ENCODE measurements around the gene CERS6. TPM values are rescaled to one million over a fixed set of nuclear protein-coding genes. Genes with fewer than 3 reads are reported as not detected.
"Not testable (repeated sequence)": the region's sequence is repeated elsewhere in the genome, so short reads cannot be mapped to it uniquely, and the experiment has no call there.

CERS6 gene
- total RNA-seq, 3 donors from 2014 or later = 36.4 to 46.4 (median 44.8) TPM

DNA sequence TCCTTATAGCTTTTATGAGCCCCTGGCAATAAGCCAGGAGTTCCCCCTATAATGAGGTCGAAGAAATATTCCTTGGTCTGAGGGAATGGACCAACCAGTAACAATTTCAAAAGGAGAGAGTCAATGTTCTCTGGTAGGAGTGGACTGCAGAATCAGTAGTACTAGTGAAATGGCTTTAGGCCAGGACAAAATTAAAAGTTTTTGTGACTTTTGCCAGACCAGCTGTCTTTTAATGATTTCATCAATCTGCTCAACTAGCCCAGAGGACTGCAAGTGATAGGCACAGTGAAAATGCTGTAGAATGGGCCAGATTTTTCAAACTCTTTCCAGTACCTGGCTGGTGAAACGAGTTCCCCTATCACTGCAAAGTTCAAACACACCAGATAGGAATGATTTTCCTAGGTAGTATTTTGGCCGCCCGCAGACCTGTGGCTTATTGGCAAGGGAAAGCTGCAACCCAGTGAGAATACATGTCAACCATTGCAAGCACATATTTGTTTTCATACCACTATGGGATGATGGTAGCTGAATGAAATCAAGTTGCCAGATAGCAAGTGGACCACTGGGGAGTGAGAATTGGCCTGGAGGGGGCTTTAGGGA lies 45.5 kb downstream of the CERS6 start:
- H3K9me3 ChIP-seq = no peaks in the 10 kb centered on the region
- no peaks in the 10 kb centered on the region for H3K4me1 ChIP-seq
- H3K4me3 ChIP-seq = no peak overlapping the region
- H3K27me3 ChIP-seq = no peaks in the 10 kb centered on the region
- TF ChIP-seq POLR2A (IDR thresholded peaks at IDR 0.05) (no peak), POLR2AphosphoS5 (IDR thresholded peaks at IDR 0.05) (no peak)
- TF ChIP-seq, protein P1, sequence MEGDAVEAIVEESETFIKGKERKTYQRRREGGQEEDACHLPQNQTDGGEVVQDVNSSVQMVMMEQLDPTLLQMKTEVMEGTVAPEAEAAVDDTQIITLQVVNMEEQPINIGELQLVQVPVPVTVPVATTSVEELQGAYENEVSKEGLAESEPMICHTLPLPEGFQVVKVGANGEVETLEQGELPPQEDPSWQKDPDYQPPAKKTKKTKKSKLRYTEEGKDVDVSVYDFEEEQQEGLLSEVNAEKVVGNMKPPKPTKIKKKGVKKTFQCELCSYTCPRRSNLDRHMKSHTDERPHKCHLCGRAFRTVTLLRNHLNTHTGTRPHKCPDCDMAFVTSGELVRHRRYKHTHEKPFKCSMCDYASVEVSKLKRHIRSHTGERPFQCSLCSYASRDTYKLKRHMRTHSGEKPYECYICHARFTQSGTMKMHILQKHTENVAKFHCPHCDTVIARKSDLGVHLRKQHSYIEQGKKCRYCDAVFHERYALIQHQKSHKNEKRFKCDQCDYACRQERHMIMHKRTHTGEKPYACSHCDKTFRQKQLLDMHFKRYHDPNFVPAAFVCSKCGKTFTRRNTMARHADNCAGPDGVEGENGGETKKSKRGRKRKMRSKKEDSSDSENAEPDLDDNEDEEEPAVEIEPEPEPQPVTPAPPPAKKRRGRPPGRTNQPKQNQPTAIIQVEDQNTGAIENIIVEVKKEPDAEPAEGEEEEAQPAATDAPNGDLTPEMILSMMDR (IDR thresholded peaks at IDR 0.05) = no peak
- no peak for DNase-seq (ENCODE audit: low spot score in 2 of 2)
- intact Hi-C loops (cut with DNase I; ENCODE audit: low total_unique reads) = no loop called here
- H3K36me3 ChIP-seq = no peaks in the 10 kb centered on the region
- no peak overlapping the region for H3K27ac ChIP-seq

DNA sequence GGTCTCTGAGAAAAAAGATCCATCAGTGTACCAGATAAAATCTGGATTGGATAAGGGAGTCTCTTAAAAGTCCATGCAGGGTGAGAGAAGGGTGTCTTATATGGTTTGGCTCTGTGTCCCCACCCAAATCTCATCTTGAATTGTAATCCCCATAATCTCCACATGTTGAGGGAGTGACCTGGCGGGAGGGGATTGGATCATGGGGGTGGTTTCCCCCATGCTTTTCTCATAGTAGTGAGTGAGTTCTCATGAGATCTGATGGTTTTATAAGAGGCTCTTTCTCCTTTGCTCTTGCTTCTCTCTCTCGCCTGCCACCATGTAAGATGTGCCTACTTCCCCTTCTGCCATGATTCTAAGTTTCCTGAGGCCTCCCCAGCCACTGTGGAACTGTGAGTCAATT lies 46.8 kb downstream of the CERS6 start:
- H3K36me3 ChIP-seq; H3K27ac ChIP-seq; H3K4me3 ChIP-seq; DNase-seq (ENCODE audit: low spot score in 2 of 2); H3K4me1 ChIP-seq; intact Hi-C loops (cut with DNase I; ENCODE audit: low total_unique reads); H3K27me3 ChIP-seq; H3K9me3 ChIP-seq: not testable (repeated sequence)

DNA sequence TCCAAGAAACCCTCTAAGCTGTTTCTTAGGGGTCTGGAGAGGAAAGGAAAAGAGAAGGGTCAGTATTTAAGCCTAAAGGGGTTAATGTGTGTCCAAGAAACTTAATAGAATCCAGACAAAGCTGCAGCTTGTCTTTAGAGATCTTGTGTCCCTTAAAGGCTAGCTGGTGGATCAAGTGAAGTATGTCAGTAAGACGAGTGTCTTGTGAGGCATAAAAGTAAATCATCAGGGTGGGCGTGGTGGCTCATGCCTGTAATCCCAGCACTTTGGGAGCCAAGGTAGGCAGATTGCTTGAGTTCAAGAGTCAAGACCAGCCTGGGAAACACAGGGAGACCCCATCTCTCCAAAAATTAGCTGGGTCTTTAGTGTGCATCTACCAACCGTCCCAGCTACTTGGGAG lies 47.8 kb downstream of the CERS6 start:
- H3K4me3 ChIP-seq = no peak overlapping the region
- DNase-seq (ENCODE audit: low spot score in 2 of 2) = no peak
- H3K4me1 ChIP-seq = no peaks in the 10 kb centered on the region
- no peaks in the 10 kb centered on the region for H3K9me3 ChIP-seq
- no peaks in the 10 kb centered on the region for H3K36me3 ChIP-seq
- no peaks in the 10 kb centered on the region for H3K27me3 ChIP-seq
- H3K27ac ChIP-seq = no peak overlapping the region
- no peak for TF ChIP-seq POLR2A (IDR thresholded peaks at IDR 0.05)
- TF ChIP-seq POLR2AphosphoS5 (IDR thresholded peaks at IDR 0.05) = no peak
- TF ChIP-seq, protein P1 (IDR thresholded peaks at IDR 0.05) = no peak
- intact Hi-C loops (cut with DNase I; ENCODE audit: low total_unique reads) = no loop called here

DNA sequence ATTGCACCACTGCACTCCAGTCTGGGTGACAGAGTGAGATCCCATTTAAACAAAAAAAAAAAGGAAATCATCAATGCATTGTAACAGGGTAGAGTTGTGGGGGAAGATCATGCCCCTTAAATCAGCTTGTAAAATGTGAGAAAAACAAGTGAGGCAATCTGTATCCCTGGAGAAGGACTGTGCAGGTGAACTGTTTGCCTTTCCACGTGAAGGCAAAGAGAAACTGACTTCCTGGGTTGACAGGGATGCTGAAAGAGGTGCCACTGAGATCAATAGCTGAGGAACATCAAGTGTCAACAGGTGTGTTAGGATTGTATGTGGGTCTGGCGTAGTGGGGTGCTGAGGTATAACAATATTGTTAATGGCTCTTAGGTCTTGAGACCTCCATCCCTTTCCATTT lies 48.3 kb downstream of the CERS6 start:
- no peaks in the 10 kb centered on the region for H3K4me1 ChIP-seq
- intact Hi-C loops (cut with DNase I; ENCODE audit: low total_unique reads) = no loop called here
- TF ChIP-seq POLR2A (IDR thresholded peaks at IDR 0.05) = no peak
- TF ChIP-seq, protein P1 (IDR thresholded peaks at IDR 0.05) = no peak
- no peak for TF ChIP-seq POLR2AphosphoS5 (IDR thresholded peaks at IDR 0.05)
- no peaks in the 10 kb centered on the region for H3K9me3 ChIP-seq
- no peak overlapping the region for H3K27ac ChIP-seq
- no peaks in the 10 kb centered on the region for H3K27me3 ChIP-seq
- H3K4me3 ChIP-seq = no peak overlapping the region
- no peak for DNase-seq (ENCODE audit: low spot score in 2 of 2)
- H3K36me3 ChIP-seq = no peaks in the 10 kb centered on the region

DNA sequence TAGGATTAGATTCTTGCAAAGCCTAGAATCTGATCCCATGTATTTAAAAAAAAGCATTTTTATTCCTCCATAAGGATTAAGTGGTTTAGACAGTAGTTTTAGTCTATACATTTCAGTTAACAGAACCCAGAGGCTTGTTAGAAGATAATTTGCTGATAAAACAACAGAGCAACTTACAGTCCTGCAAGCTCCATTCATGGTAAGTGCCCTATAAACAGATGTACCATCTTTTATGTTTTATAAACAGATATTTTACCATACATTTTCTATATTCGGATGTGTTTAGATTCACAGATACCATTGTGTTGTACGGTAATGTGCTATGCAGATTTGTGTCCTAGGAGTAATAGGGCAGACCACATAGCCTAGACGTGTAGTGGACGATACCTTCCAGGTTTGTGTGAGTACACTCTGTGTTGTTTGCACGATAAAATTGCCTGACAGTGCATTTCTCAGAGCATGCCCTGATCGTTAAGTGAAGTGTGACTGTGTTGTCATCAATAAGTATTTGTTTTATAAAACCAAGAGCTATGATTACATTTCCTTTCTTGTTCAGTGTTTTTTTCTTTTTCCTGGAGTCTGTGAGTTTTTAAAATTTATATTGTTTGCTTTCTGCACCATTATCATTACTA lies 54.2 kb downstream of the CERS6 start:
- TF ChIP-seq POLR2A (IDR thresholded peaks at IDR 0.05) = no peak
- TF ChIP-seq, protein P1 (IDR thresholded peaks at IDR 0.05) = no peak
- no peak for TF ChIP-seq POLR2AphosphoS5 (IDR thresholded peaks at IDR 0.05)
- intact Hi-C loops (cut with DNase I; ENCODE audit: low total_unique reads) = no loop called here
- no peak overlapping the region for H3K27ac ChIP-seq

More for the DNA sequence above, 54.2 kb downstream of the CERS6 start:
- no peak overlapping the region for H3K4me3 ChIP-seq
- no peaks in the 10 kb centered on the region for H3K36me3 ChIP-seq
- no peaks in the 10 kb centered on the region for H3K9me3 ChIP-seq
- DNase-seq (ENCODE audit: low spot score in 2 of 2) = no peak
- no peaks in the 10 kb centered on the region for H3K27me3 ChIP-seq
- H3K4me1 ChIP-seq = no peaks in the 10 kb centered on the region

All from breast epithelium (tissue), 4 donors.